ENCODE measurements around the gene SPACA4.

DNA sequence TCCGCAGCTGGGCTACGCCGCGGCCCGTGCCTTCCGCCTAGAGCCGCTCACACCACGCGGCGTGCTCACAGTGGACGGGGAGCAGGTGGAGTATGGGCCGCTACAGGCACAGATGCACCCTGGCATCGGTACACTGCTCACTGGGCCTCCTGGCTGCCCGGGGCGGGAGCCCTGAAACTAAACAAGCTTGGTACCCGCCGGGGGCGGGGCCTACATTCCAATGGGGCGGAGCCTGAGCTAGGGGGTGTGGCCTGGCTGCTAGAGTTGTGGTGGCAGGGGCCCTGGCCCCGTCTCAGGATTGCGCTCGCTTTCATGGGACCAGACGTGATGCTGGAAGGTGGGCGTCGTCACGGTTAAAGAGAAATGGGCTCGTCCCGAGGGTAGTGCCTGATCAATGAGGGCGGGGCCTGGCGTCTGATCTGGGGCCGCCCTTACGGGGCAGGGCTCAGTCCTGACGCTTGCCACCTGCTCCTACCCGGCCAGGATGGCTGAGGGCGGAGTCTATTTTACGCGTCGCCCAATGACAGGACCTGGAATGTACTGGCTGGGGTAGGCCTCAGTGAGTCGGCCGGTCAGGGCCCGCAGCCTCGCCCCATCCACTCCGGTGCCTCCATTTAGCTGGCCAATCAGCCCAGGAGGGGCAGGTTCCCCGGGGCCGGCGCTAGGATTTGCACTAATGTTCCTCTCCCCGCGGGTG lies 23.2 kb downstream of the SPACA4 start:
- TF ChIP-seq EZH2 (IDR thresholded peaks at IDR 0.05; ENCODE audit: low read depth) (no peak), CTCF (conservative IDR thresholded peaks at IDR 0.05) (no peak)
